IMR-90 (cell line): ENCODE data around the gene ELMOD3. TPM values are rescaled to one million over a fixed set of nuclear protein-coding genes. Genes with fewer than 3 reads are reported as not detected.
A peak's percentile ranks its signal among the peaks of the same experiment; 100 is the strongest.

ENCODE experiments used
- ATAC-seq: fragments of 200-7000 bp; cut with Tn5 transposase; 2 replicates; pipeline ENCODE4 v1.9.1; 2020; ENCODE audit warnings: low read depth, mild to moderate bottlenecking, moderate library complexity
- BruUV-seq: library from RNA; stranded (reverse); fragments of 400-500 nt; replicated peaks from 2 replicates; lab custom pipeline; 2021; lab: Mats Ljungman, UMichigan
- CTCF ChIA-PET: fragments of 300-600 bp; formaldehyde crosslinking; extraction: SDS; loops from one replicate; lab custom pipeline; 2021; ENCODE audit warnings: antibody characterized with exemption; lab: Yijun Ruan, JAX
- POLR2A ChIA-PET: fragments of 300-600 bp; sonication (Branson Sonifier 250); formaldehyde crosslinking; loops from one replicate; lab custom pipeline; 2022; ENCODE audit warnings: antibody characterized with exemption; ENCODE audit not compliant: unreplicated experiment; lab: Charles Lee
- DNase-seq: peaks from one replicate; pipeline ENCODE4 v3.0.0; 2013
- H2AFZ ChIP-seq: replicated peaks from 2 replicates; pipeline ENCODE3; 2013; ENCODE audit warnings: low read length, mild to moderate bottlenecking; ENCODE audit not compliant: poor library complexity
- H2AK5ac ChIP-seq: 2 replicates; pipeline ENCODE4 v1.6.1; 2013; ENCODE audit warnings: low read depth, low read length, inconsistent platforms
- H2AK9ac ChIP-seq: replicated peaks from 2 replicates; pipeline ENCODE3; 2013; ENCODE audit warnings: mild to moderate bottlenecking, low read depth, low read length, moderate library complexity; ENCODE audit not compliant: poor library complexity
- H2BK120ac ChIP-seq: 2 replicates; pipeline ENCODE4 v1.6.1; 2013; ENCODE audit warnings: low read depth, low read length, inconsistent platforms
- H2BK15ac ChIP-seq: 3 replicates; pipeline ENCODE4 v1.6.1; 2013; ENCODE audit warnings: low read depth, low read length, inconsistent platforms
- H2BK20ac ChIP-seq: 2 replicates; pipeline ENCODE4 v1.6.1; 2013; ENCODE audit warnings: low read depth, mild to moderate bottlenecking, inconsistent platforms, low read length, moderate library complexity
- H2BK5ac ChIP-seq: 2 replicates; pipeline ENCODE4 v1.6.1; 2013; ENCODE audit warnings: mild to moderate bottlenecking, low read depth, low read length, inconsistent platforms; ENCODE audit not compliant: poor library complexity, severe bottlenecking
- H3K14ac ChIP-seq: replicated peaks from 2 replicates; pipeline ENCODE4 v1.6.1; 2013; ENCODE audit warnings: low read depth, low read length, inconsistent platforms
- H3K18ac ChIP-seq: 2 replicates; pipeline ENCODE4 v1.6.1; 2013; ENCODE audit warnings: low read depth, low read length, control low read depth
- H3K23ac ChIP-seq: 2 replicates; pipeline ENCODE4 v1.6.1; 2013; ENCODE audit warnings: low read depth, low read length, inconsistent platforms
- H3K27ac ChIP-seq: 2 replicates; pipeline ENCODE4 v1.5.1; 2013; ENCODE audit warnings: mild to moderate bottlenecking, control low read depth, low read length; ENCODE audit not compliant: insufficient read depth
- H3K27me3 ChIP-seq: 2 replicates; pipeline ENCODE4 v1.6.1; 2013; ENCODE audit warnings: low read length; ENCODE audit not compliant: control insufficient read depth, insufficient read depth
- H3K36me3 ChIP-seq: 2 replicates; pipeline ENCODE4 v1.6.1; 2013; ENCODE audit warnings: low read length, mixed read lengths; ENCODE audit not compliant: control insufficient read depth, insufficient read depth
- H3K4ac ChIP-seq: 2 replicates; pipeline ENCODE4 v1.6.1; 2013; ENCODE audit warnings: low read depth, low read length, inconsistent platforms
- H3K4me1 ChIP-seq: 2 replicates; pipeline ENCODE4 v1.6.1; 2013; ENCODE audit warnings: low read length, mixed read lengths; ENCODE audit not compliant: control insufficient read depth, insufficient read depth
- H3K4me2 ChIP-seq: 2 replicates; pipeline ENCODE4 v1.6.1; 2013; ENCODE audit warnings: low read depth, mild to moderate bottlenecking, control low read depth, low read length, moderate library complexity
- H3K4me3 ChIP-seq: 2 replicates; pipeline ENCODE4 v1.5.1; 2013; ENCODE audit warnings: low read depth, mild to moderate bottlenecking, control low read depth, low read length, moderate library complexity; ENCODE audit not compliant: insufficient read depth
- H3K56ac ChIP-seq: 2 replicates; pipeline ENCODE4 v1.6.1; 2013; ENCODE audit warnings: low read length, inconsistent platforms; ENCODE audit not compliant: insufficient read depth; ENCODE audit errors: extremely low read depth
- H3K79me1 ChIP-seq, 2 experiments: 2 replicates each; pipeline ENCODE4 v1.6.1; 2013; ENCODE audit warnings: low read length in 2 of 2, inconsistent platforms in 1 of 2, low read depth in 1 of 2
- H3K9ac ChIP-seq: 2 replicates; pipeline ENCODE4 v1.6.1; 2013; ENCODE audit warnings: low read depth, low read length, control low read depth
- H3K9me1 ChIP-seq: 2 replicates; pipeline ENCODE4 v1.6.1; 2013; ENCODE audit warnings: low read length, inconsistent platforms; ENCODE audit not compliant: insufficient read depth
- H3K9me3 ChIP-seq: 2 replicates; pipeline ENCODE4 v1.6.1; 2013; ENCODE audit warnings: low read length; ENCODE audit not compliant: control insufficient read depth, insufficient read depth
- H4K20me1 ChIP-seq: 2 replicates; pipeline ENCODE4 v1.6.1; 2013; ENCODE audit warnings: low read length, inconsistent platforms; ENCODE audit not compliant: insufficient read depth
- H4K5ac ChIP-seq: 2 replicates; pipeline ENCODE4 v1.6.1; 2013; ENCODE audit warnings: mild to moderate bottlenecking, low read depth, low read length, control low read depth
- H4K8ac ChIP-seq, 2 experiments: 2 replicates each; pipeline ENCODE4 v1.6.1; 2013; ENCODE audit warnings: low read depth in 2 of 2, low read length in 2 of 2, control low read depth in 1 of 2, inconsistent platforms in 1 of 2
- H4K91ac ChIP-seq: 2 replicates; pipeline ENCODE4 v1.6.1; 2013; ENCODE audit warnings: low read depth, low read length, inconsistent platforms; ENCODE audit not compliant: insufficient read depth
- BHLHE40 ChIP-seq: fragments of 150-350 bp; IDR thresholded peaks from 2 replicates; pipeline ENCODE4 v1.6.1; 2016; ENCODE audit warnings: mild to moderate bottlenecking, low read depth, low read length
- FOS ChIP-seq: fragments of 150-350 bp; IDR thresholded peaks from 2 replicates; pipeline ENCODE4 v1.6.1; 2016; ENCODE audit warnings: low read depth, low read length
- MAFK ChIP-seq: IDR thresholded peaks from 2 replicates; pipeline ENCODE4 v1.6.1; 2012; ENCODE audit warnings: low read depth, low read length, improper control_type of control experiment
- MAZ ChIP-seq: IDR thresholded peaks from 2 replicates; pipeline ENCODE4 v1.6.1; 2012; ENCODE audit warnings: low read depth, mild to moderate bottlenecking, low read length, improper control_type of control experiment, moderate library complexity, borderline replicate concordance
- MXI1 ChIP-seq: IDR thresholded peaks from 2 replicates; pipeline ENCODE4 v1.6.1; 2012; ENCODE audit warnings: low read depth, mild to moderate bottlenecking, low read length, moderate library complexity, borderline replicate concordance
- POLR2A ChIP-seq: IDR thresholded peaks from 2 replicates; pipeline ENCODE4 v1.6.1; 2012; ENCODE audit warnings: mild to moderate bottlenecking, low read depth, low read length
- RAD21 ChIP-seq: IDR thresholded peaks from 2 replicates; pipeline ENCODE4 v1.6.1; 2012; ENCODE audit warnings: low read length, improper control_type of control experiment
- RCOR1 ChIP-seq: IDR thresholded peaks from 2 replicates; pipeline ENCODE4 v1.6.1; 2012; ENCODE audit warnings: mild to moderate bottlenecking, low read length, improper control_type of control experiment; ENCODE audit not compliant: insufficient replicate concordance
- RFX5 ChIP-seq: IDR thresholded peaks from 2 replicates; pipeline ENCODE4 v1.8.0; 2012; ENCODE audit warnings: low read depth, mild to moderate bottlenecking, low read length, moderate library complexity
- WGBS, 2 experiments: methylation state at CpG; one replicate each; pipeline versions ENCODE4 v1.1.5 to v1.1.7; 2013; ENCODE audit warnings: missing lambda C conversion rate in 2 of 2; ENCODE audit not compliant: insufficient read length in 1 of 2; ENCODE audit errors: extremely low coverage in 2 of 2; 5-methylcytosine and 5-hydroxymethylcytosine counted together
- dilution Hi-C: fragments of 300-500 bp; cut with HindIII; formaldehyde crosslinking; loops from one replicate; pipeline ENCODE4 v1.14.3; 2018; ENCODE audit warnings: low sequenced_read_pairs; ENCODE audit not compliant: unreplicated experiment
- in situ Hi-C: fragments of 300-500 bp; cut with MboI; formaldehyde crosslinking; loops from 3 replicates; pipeline ENCODE4 v1.14.3; 2019; ENCODE audit warnings: low sequenced_read_pairs, inconsistent platforms, mixed read lengths
- intact Hi-C: fragments of 100-400 bp; cut with micrococcal nuclease; formaldehyde crosslinking; loops from 2 replicates; pipeline ENCODE4 v1.10.0; 2022
- polyA plus RNA-seq, 3 experiments: library from polyadenylated mRNA; depleted of rRNA; stranded (reverse); fragments of >200 nt; gene quantifications; 2 replicates each; pipeline ENCODE4 v1.2.3, GENCODE V29; 2012; ENCODE audit warnings: low replicate concordance in 1 of 3
- total RNA-seq: library from RNA; depleted of rRNA; stranded (reverse); fragments of >200 nt; gene quantifications from 2 replicates; pipeline ENCODE4 v1.2.3, GENCODE V29; 2012
- TF ChIP-seq, protein P1 (sequence below): conservative IDR thresholded peaks from 2 replicates; pipeline ENCODE4 v1.5.1; 2012; ENCODE audit warnings: mild to moderate bottlenecking, low read depth, low read length, improper control_type of control experiment

The ELMOD3 gene
- total and polyA plus RNA-seq, 2 of the 4 experiments (the other 2 are of a cell fraction), result 13.1 to 20.7 TPM

DNA sequence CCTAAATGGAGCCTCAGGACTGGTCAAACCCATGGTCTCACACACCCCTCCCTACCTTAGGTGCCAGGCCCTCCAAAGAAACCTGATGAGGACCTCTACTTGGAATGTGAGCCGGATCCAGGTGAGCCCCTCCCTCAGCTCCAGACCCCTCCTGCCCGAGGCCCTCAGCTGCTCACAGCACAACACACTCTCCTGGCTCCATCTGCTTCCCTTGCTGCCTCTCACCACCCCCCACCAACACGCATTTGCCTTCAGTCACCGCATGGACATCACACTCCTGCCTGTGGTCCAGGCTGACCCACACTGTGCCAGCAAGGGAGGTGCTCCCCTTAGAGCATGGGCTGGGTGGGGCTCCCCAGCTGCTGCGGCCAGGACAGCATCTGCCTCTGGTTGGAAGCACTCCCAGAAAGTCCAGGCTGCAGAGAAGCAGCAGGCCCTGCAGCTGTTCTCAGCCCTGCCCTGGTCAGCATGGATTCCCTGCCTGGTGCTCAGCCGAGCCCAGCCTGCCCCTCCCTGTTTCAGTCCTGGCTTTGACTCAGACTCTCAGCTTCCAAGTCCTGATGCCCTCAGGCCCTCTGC, 79.0 kb downstream of the ELMOD3 start:
- ATAC-seq (peak; percentile 78), DNase-seq (peak; percentile 96)
- Histone ChIP-seq H2BK5ac (peak overlapping the region; percentile 3), H3K4me2 (no peak overlapping the region; the same call in 1 of the 2 replicates), H4K91ac (peak overlapping the region; percentile 26; the same call in 1 of the 2 replicates), H3K4me1 (peaks cover 32% of the 10 kb centered on the region), H3K14ac (no peak overlapping the region), H4K8ac (peak overlapping the region in 1 of 2 experiments; percentile 38; a peak in 2 of 4 replicates), H3K56ac (no peak overlapping the region), H4K20me1 (no peaks in the 10 kb centered on the region), H3K4me3 (no peak overlapping the region), H3K23ac (no peak overlapping the region), H3K9me3 (no peaks in the 10 kb centered on the region), H4K5ac (peak overlapping the region; percentile 1; the same call in 1 of the 2 replicates), H3K18ac (0 out of 2 replicates have a peak overlapping the region, but pooled peaks have one; percentile 1), H2BK20ac (peak overlapping the region; percentile 47; the same call in 1 of the 2 replicates), H3K4ac (peak overlapping the region; percentile 63), H2AK5ac (peak overlapping the region; percentile 81), H3K27me3 (no peaks in the 10 kb centered on the region), H2AK9ac (peak overlapping the region; percentile 81), H2BK15ac (peak overlapping the region; percentile 62; the same call in 2 of the 3 replicates), H3K79me1 (peaks cover 0 to 8% of the 10 kb centered on the region in 2 experiments; a peak in 1 of 4 replicates), H3K36me3 (no peaks in the 10 kb centered on the region), H3K9me1 (peaks cover 12% of the 10 kb centered on the region; the same call in 1 of the 2 replicates), H3K9ac (no peak overlapping the region), H2AFZ (peak overlapping the region; percentile 85), H3K27ac (peak overlapping the region; percentile 12; the same call in 1 of the 2 replicates), H2BK120ac (peak overlapping the region; percentile 70)
- intact Hi-C loops (loop anchor here (1.0 to 2.0 kb wide), 2 partner anchors 72 to 105 kb away; partner anchors contain the start of gene MAT2A), in situ Hi-C loops (no loop called here), dilution Hi-C loops (no loop called here)
- WGBS, 2 experiments, result 10% methylated on average over 2 of the region's 6 CpGs; no CpG with 5 or more reads in 1 of the 2 experiments
- ChIA-PET POLR2A (interaction anchor here (0.7 to 1.1 kb wide), 4 partner anchors 12 to 112 kb away, joined by 3 to 6 read pairs (median 3); partner anchors contain the start of gene MAT2A), CTCF (interaction anchor here (0.8 kb wide), 2 partner anchors 9 to 105 kb away, joined by 3 read pairs; partner anchors contain the start of gene MAT2A)
- no TSS peak for BruUV-seq
- peak; percentile 19; the same call in 1 of the 2 replicates for TF ChIP-seq RAD21
- no peak for TF ChIP-seq FOS
- TF ChIP-seq, protein P1, sequence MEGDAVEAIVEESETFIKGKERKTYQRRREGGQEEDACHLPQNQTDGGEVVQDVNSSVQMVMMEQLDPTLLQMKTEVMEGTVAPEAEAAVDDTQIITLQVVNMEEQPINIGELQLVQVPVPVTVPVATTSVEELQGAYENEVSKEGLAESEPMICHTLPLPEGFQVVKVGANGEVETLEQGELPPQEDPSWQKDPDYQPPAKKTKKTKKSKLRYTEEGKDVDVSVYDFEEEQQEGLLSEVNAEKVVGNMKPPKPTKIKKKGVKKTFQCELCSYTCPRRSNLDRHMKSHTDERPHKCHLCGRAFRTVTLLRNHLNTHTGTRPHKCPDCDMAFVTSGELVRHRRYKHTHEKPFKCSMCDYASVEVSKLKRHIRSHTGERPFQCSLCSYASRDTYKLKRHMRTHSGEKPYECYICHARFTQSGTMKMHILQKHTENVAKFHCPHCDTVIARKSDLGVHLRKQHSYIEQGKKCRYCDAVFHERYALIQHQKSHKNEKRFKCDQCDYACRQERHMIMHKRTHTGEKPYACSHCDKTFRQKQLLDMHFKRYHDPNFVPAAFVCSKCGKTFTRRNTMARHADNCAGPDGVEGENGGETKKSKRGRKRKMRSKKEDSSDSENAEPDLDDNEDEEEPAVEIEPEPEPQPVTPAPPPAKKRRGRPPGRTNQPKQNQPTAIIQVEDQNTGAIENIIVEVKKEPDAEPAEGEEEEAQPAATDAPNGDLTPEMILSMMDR, result no peak
- no peak for TF ChIP-seq RFX5
- TF ChIP-seq MAZ, result peak; percentile 54; the same call in 1 of the 2 replicates
- TF ChIP-seq POLR2A, result peak; percentile 27; the same call in 1 of the 2 replicates
- no peak for TF ChIP-seq MAFK
- TF ChIP-seq MXI1, result peak; percentile 79; the same call in 1 of the 2 replicates
- TF ChIP-seq BHLHE40, result no peak; the same call in 1 of the 2 replicates
- TF ChIP-seq RCOR1, result peak; percentile 79
